Colon (tissue), 2 donors: ENCODE data around the gene ZNF445.
"Not testable (repeated sequence)": the region's sequence is repeated elsewhere in the genome, so short reads cannot be mapped to it uniquely, and the experiment has no call there.

Experiments used
- FAIRE-seq: peaks from 2 replicates; lab custom pipeline; 2012; peaks lifted over from hg19 to GRCh38; lab: Jason Lieb, UNC
- donor health status: control.
- donor health status: control.

Gene ZNF445

GRCh38 chr3:44434834-44435510 is 42.5 kb downstream of the ZNF445 start:
- FAIRE-seq = no peak

DNA sequence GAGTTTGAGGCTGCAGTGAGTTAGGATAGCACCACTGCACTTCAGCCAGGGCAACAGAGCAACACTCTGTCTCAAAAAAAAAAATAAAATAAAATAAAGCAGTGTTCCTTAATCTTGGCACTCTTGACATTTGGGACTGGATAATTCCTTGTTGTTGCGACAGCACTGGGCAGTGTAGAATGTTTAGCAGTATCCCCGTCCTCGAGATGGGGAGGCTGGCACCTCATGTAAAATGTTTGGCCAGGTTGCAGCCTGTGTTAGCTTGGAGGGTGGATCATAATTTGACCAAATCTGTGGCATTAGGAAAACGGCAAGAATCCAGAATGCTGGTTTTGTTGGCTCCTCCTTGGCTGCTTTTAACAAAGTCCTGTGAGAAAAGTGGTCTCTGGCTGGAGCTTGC is 47.0 kb downstream of the ZNF445 start:
- no peak for FAIRE-seq

- FAIRE-seq = no peak
These were observed 48.0 kb downstream of the ZNF445 start for GRCh38 chr3:44429459-44429858.

DNA sequence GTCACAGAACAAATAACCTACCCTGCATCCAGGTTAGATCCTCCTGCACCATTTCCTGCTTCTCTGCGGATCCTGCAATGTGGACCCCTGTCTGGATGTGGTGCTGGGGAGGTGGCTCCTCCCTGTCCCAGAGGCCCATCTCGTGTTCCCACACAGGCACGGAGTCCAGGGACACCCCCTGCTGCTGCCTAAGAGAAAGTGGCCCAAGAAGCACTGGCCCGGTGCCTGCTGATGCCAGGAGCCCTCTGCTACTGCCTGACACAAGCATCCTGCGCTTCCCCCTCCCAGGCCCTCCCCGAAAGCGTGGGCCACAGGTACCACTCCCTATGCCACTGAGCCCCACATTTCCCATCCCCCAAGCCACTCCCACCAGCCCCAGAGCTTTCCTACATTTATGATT is 48.6 kb downstream of the ZNF445 start:
- FAIRE-seq = no peak

GRCh38 chr3:44427683-44428082 is 49.8 kb downstream of the ZNF445 start:
- FAIRE-seq = no peak

GRCh38 chr3:44424758-44425157 is 52.7 kb downstream of the ZNF445 start:
- FAIRE-seq = no peak

GRCh38 chr3:44421280-44421679 is 56.2 kb downstream of the ZNF445 start:
- no peak for FAIRE-seq

DNA sequence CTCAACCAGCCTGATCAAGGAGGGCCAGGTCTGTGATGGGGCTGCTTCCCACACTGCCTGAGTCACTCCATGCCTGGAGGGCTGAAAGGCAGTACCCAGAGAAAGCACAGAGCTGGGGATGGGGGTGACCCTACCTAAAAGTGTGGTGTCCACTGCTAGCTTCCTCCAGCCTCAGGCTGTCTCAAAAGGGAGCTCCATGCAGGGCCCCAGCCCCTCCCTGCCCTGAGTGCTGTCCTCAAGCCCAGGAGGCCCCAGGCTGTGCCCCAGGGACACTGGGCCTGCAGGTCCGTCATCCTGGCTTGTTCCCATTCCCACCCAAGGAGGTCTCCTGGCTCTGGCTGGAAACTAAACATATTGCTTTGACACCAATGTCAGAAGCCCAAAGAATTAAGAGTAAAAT is 56.8 kb downstream of the ZNF445 start:
- FAIRE-seq = no peak

DNA sequence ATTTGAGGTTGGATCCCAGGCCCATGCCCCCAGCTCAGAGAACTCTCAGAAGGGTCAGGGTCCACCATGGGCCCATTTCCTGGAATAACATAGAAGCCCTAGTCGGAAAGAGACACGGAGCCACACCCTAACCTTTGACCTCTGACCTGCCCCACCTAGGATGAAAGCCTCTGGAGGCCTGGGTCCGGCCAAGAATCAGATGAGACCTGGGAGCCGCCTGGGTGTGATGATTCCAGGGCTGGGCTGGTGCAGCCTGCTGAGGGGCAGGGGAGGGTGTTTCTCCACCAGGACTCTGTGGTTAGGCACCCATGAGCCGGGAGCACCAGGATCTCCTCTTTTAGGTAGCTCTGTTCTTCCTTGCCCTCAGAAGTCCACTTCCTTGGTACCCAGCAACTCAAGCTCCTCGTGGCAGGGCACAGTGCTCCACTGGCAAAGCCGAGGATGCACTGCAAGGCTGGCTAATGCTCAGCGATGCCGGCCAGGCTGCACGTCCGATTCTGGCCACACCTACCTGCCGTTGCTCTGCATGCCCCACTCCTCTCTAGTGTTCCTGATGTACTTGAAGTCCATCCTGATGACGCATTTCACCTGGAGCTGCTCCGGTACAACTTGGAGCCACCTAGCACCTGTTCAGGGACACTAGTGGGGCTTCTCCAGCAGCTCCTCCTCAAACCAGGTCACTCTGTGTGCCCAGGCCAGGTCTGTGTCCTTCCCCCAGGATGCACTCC is 57.4 kb downstream of the ZNF445 start:
- no peak for FAIRE-seq

DNA sequence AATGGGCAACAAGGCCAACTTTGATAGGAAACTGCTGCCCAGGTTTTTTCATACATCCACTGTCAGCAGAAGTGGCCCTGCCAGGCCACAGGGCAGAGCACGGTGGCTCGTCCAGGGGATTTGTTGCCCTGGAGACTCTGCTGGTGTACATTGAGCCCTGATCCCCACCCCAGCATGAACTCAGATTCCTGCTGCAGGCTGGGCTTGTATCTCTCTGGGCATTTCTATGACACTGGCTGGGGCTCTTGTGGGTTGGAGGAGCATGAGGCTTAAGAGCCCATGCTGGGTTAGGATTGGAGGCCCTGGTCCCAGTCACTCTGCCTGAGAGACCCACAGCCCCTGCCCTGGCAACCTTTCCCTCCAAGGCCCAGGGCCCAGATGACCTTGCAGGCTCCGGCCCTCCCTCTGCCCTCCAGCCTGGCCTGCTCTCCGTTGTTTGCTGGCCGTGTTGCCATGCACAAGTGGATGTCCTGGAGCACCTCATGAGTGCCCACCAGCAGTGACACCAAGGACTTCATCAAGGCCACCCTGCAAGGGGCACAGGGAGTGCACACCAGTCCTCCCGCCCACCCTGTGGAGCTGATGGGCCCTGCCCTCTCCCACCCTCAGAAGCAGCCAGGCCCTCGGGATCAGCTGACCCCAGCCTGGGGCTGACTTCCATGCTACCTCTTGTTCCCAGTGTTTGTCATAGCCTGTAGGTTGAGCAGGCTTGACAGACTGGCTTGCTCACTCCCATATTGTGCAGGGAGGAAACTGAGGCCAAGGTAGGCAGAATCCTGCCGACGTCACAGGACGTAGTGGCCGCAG is 58.2 kb downstream of the ZNF445 start:
- FAIRE-seq = no peak

DNA sequence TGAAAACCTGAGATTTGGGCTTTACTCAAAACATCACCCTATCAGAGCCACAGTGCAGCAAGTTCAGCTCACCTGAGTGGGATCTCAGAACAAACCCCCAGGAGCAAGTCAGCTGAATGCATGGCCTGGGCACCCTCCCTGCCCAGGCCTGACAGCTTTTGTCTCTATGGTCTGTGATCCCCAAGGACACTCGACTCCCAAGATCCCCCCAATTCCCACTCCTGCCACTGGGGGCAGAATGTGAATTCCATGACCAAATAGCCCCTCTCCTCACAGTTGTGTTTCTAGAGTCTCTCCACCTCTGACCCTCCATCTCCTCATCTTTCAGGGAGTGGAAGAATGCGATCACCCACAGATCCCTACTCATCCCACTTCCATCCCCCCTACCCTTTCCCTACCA is 58.9 kb downstream of the ZNF445 start:
- no peak for FAIRE-seq

- not testable (repeated sequence) for FAIRE-seq
These were observed 59.4 kb downstream of the ZNF445 start for GRCh38 chr3:44418118-44418517.

DNA sequence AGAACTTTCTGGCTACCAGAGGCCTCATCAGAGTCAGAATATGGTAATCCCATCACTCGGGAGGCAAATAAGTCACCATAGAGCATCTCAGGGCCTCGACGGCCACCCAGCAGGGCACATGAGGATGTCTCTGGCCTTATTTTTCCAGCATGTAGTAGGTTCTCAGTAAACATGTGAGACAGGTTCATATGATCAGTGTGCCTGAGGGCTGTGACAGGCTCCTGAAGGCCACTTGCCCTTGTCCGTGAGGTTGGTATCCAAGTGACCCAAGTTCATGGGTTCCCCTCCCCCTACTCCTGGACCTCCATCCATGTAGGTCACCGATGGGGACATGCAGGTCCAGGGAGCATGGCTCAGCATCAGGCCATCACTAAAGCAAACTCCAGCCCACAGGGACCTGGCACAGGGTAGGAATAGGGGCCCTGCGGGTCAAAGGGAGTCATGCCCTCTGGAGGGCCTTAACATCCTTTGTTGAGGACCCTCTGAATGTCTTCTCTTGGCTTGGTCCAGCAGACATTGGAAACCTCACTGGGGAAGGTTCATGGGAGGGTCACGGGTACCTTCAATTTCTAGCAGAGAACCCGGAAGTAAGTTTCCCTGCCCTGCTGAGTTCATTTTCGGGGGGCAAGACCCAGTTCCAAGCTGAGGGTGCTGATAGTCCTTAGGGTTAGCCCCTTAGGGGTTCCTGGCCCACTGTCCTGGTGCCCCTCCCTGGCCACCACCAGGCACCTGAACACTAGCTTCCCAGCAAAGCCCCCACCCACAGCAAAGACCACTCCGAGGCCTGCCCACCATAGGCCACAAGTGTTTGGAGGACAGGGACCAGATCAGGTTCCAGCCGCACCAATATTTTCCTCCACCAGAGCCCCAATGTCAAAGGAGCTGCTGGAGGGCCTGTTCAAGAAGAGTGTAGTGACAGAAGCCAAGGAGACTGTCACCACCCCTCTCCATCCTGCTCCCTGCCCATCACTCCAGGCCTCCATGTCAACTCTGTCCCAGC is 61.1 kb downstream of the ZNF445 start:
- FAIRE-seq = no peak

DNA sequence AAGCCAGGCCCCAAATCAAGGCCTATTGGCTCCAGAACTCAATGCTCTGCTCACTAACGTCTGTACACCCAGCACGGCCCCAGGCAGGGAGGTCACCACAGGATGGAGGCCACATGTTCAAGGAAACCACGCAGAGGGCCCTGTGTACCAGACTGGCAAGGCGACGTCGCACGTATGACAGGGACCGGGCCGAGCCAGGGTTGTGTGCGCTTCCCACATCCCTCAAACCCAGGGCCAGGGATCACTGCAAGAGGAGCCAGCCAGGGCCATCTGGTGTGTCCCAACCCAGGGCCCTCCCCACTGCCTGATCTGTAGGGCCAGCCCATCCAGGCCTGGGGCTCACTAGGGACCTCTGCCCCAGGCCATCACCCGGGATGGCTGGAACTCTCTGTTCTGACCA is 62.0 kb downstream of the ZNF445 start:
- no peak for FAIRE-seq

DNA sequence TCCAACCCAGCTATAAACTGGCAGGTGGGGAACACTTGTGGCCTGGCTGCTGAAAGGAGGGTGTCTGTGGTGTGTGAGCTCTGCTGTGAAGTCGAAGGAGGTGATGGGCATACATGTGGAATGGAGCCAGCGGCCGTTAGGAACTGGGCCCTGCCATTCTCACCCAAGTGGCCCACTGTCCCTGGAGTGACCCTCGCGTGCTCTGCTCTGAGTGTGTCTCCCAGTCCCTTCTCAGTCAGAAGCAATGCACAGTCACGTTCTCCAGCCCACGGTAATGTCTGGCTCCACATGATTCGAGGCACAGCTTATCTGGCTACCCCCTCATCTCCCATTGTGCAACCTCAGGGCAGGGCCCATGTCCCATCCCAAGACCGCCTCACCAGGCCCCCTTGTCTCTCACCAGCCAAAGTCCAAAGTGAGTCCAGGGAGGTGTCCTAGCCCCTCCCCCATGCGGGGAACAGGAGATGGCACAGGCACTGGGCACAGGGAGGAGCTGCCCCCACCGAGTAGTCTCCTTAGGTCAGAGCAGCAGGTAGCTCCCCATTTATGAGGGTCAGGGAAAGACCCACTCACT is 62.9 kb downstream of the ZNF445 start:
- FAIRE-seq = no peak

GRCh38 chr3:44412365-44412764 is 65.1 kb downstream of the ZNF445 start:
- FAIRE-seq = no peak

GRCh38 chr3:44411031-44411645 is 66.3 kb downstream of the ZNF445 start:
- FAIRE-seq = no peak

DNA sequence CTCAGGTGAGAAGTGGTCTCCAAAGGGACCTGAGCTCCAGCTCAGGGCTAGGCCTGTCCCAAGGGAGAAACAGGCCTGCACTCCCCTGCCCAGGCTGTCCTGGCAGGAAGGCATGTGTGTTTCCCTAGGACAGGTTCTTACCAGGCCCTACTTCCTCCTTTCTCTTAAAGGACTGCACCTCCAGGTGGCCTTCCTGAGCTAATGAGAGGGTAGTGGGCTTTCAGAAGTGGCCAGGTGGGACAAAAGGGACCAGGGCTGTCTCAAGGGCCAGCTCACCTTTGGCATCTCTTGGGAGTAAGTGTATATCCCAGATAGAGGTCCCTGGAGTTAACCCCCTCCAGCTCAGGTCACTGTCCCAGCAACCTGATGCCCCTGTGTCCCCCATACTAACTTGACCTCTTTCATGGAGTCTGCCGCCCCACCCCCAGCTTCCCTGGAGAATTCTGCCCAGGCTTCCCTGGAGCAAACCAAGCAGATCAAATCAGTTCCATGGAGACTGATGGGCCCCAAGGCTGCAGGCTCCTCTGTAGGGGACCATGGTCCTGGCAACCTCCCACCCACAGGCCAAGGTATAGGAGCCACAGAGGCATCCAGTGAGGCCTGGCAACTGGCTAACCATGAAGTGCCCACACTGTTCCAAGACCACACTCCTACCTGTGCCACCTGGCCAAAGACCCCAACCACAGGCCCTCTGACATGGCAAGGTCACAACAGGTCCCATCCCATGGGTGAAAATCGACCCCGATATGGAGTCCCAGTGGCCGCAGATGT is 67.6 kb downstream of the ZNF445 start:
- no peak for FAIRE-seq

GRCh38 chr3:44402548-44402947 is 74.9 kb downstream of the ZNF445 start:
- no peak for FAIRE-seq

GRCh38 chr3:44400771-44401170 is 76.7 kb downstream of the ZNF445 start:
- FAIRE-seq = no peak
